ENCODE results near the gene RYR2.

DNA sequence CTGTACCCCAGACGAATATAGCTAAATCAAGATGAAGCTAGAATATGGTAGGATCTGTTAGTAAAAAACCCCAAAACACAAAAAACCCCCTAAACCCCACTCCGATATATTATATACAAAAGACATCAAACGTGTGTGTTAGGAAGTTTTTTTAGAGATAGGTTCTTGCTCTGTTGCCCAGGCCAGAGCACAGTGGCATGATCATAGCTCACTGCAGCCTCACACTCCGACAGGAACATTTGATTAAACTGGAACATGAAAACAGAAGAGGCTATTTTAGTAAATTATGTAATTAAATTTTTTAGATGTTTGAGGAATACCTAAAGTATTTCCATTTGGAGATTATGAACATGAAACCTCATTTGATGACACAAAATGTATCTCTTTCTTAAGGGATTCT, 8.2 kb upstream of the RYR2 start:
- TF ChIP-seq ZNF384 (IDR thresholded peaks at IDR 0.05), result no peak
- TF ChIP-seq SP1 (IDR thresholded peaks at IDR 0.05), result no peak
- no peak for TF ChIP-seq BHLHE40 (IDR thresholded peaks at IDR 0.05; ENCODE audit: borderline replicate concordance)
- TF ChIP-seq L3MBTL2 (conservative IDR thresholded peaks at IDR 0.05), result no peak
- no peak for TF ChIP-seq PKNOX1 (IDR thresholded peaks at IDR 0.05)

All from HEK293T (cell line).